Left cardiac atrium (tissue), 4 donors: Measurements from ENCODE around the gene GKN2. TPM values are rescaled to one million over a fixed set of nuclear protein-coding genes. Genes with fewer than 3 reads are reported as not detected.
"Not testable (repeated sequence)": the region's sequence is repeated elsewhere in the genome, so short reads cannot be mapped to it uniquely, and the experiment has no call there.

Experiments used
- ATAC-seq, 2 donors: fragments of 200-7000 bp; cut with Tn5 transposase; one replicate each; pipeline ENCODE4 v1.9.1; 2020; ENCODE audit warnings: mild to moderate bottlenecking in 2 of 2, moderate library complexity in 2 of 2
- DNase-seq: peaks from one replicate; pipeline ENCODE4 v3.0.0-alpha.2; 2020
- intact Hi-C, 2 donors: fragments of 100-400 bp; cut with DNase I; formaldehyde crosslinking; loops; one replicate each; pipeline versions ENCODE4 v1.14.1 to v1.15.1; 2022 to 2023
- total RNA-seq, 2 donors: library from RNA; stranded (reverse); fragmentation: NEBNext Ultra II Directional; extraction: Animal tissue kit (Norgen Biotek cat#: 25700); gene quantifications; one replicate each; pipeline ENCODE4 v1.2.1, GENCODE V29; 2021
- donor health status: DM: no; HTN: yes; CAD: no.
- donor health status: DM: no; HTN: yes; CAD: no; lungs with severe emphysema.
- donor health status: DM: yes; HTN: yes; CAD: no.
- donor health status: Dilated cardiomyopathy.

GKN2 gene
- total RNA-seq, 2 donors from 2014 or later, result not detected

DNA sequence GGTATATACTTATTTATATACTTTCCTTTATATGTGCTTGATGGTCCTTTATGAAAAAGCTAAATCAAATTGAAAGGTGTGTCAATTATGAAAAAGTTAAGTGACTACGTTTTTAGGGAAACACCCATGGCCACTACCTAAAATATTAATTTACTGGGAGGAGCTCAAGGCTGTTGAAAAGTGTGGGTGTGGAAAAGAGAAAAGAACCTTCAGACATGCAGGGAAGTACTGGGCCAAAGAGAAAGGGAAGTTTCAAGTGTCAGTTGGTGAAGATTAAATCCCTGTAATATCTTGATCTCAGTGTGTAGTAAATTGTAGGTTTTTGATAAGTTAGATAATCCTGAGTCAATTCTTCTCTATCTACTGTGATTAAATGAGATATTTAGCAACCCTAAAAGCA, 15.5 kb upstream of the GKN2 start:
- ATAC-seq (no peak), DNase-seq (no peak)
- intact Hi-C loops, result no loop called here

DNA sequence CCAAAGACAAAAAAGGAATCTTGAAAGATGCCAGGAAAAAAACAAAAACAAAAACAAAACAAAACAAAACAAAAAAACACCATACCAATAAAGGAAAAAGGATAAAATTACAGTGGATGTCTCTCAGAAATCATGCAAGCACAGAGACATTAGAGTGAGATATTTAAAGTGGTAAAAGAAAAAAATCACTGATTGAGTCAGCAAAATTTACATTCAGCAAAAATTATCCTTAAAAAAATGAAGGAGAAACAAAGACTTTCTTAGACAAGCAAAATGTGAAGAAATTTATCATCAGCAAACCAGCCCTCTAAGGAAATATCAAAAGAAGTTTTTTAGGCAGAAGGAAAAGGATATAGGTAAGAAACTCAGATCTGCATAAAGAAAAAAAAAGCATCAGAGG, 11.6 kb upstream of the GKN2 start:
- DNase-seq (no peak), ATAC-seq (no peak)
- intact Hi-C loops, result no loop called here

DNA sequence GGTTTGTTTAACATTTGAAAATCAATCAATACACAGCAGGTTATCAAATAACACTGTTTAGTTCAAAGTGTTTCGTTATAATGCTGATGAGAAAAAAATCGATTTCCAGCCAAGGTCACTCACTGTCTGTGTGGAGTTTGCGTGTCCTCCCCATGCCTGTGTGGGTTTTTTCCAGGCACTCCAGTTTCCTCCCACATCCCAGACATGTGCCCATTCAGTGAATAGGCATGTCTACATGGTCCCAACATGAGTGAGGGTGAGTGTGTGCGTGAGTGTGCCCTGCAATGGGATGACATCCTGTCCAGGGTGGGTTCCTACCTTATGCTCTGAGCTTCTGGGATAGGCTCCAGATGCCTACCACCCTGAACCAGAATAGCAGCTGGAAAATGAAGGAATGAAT, 8.7 kb upstream of the GKN2 start:
- ATAC-seq (no peak), DNase-seq (no peak)
- intact Hi-C loops, result no loop called here

DNA sequence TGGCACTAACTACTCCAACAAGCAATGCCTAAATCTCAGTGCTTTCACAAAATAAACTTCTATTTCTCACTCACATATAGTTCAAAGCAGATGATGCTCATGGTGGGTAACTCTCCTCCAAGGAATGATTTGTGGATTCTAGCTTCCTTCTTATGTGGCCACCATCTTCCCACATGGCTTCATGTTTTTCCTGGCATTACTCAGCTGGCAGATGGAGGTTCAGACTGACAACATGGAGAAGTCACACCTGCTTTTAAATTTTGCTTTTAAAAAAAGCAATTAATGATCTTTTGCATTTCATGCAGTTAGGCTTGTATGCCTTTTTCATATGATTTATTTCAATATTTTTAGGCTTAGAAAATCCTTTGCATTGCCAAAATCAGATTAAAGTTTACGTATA, 6.3 kb upstream of the GKN2 start:
- intact Hi-C loops, result no loop called here
- DNase-seq (no peak), ATAC-seq (no peak)

DNA sequence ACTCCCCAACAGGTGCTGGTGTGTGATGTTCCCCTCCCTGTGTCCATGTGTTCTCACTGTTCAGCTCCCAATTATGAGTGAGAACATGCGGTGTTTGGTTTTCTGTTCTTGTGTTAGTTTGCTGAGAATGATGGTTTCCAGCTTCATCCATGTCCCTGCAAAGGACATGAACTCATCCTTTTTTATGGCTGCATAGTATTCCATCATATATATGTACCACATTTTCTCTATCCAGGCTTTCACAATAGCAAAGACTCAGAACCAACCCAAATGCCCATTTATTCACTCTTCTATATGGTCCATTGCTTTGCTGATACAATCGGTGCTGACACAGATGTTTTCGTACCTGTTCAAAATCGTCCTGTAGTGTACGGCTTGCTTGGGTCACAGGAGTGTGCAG, 2.7 kb upstream of the GKN2 start:
- intact Hi-C loops, ATAC-seq, DNase-seq: not testable (repeated sequence)

DNA sequence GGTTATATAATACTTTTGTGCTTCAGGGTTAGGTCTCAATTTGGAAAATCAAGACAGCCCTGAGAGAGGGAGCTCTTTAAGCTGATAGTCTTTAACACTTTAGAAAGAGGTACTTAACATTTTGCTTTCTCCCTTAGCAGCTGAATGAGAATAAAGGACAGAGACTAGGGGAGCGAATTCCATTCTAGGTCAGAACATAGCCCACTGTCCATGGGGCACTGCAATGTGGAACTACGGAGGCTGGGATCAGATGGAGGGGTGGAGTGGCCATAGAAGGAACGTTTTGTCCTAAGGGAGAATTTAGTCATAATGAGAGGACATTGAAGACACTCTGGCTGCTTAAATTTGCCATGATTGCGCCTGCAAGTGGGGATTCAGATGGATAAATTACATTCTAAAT, 794 bp downstream of the GKN2 start:
- ATAC-seq, result no peak
- no peak for DNase-seq
- intact Hi-C loops, result no loop called here

DNA sequence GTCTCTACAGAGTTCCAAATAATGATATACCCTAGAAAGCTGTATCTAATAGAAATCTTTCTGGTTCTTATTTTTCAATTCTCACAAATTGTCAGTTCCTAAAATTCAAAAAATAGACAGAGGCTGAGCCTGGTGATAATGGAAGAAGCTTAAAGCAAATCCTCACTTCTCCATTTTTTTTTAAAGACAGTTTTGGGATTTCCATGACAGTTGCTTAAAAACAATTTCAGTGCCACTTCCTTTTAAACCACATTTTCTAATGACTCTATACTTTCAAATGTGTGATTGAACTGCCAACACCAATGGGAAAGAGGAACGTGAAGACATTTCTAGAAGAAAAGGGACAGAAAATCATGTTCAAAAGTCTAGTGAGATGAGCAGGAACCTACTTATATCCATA, 4.0 kb downstream of the GKN2 start:
- no peak for DNase-seq
- ATAC-seq, result no peak
- intact Hi-C loops, result no loop called here

DNA sequence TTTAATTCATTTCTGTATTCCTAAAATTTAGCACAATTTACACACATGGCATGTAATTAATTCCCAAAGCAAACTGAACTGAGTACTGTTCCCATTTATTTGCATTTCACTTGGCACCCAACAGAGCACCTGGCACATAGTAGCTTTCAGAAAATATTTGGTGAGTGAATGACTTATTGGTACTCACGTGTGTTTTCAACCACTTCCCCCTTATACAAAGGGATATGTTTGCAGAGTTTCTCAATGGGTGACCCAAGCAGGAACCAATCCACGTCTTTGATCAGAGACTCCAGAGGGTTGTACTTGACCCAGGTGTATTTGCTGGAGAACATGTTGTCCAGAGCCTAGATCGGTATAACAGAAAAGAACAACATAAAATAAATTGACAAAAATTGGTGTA, 6.6 kb downstream of the GKN2 start:
- intact Hi-C loops, result no loop called here

DNA sequence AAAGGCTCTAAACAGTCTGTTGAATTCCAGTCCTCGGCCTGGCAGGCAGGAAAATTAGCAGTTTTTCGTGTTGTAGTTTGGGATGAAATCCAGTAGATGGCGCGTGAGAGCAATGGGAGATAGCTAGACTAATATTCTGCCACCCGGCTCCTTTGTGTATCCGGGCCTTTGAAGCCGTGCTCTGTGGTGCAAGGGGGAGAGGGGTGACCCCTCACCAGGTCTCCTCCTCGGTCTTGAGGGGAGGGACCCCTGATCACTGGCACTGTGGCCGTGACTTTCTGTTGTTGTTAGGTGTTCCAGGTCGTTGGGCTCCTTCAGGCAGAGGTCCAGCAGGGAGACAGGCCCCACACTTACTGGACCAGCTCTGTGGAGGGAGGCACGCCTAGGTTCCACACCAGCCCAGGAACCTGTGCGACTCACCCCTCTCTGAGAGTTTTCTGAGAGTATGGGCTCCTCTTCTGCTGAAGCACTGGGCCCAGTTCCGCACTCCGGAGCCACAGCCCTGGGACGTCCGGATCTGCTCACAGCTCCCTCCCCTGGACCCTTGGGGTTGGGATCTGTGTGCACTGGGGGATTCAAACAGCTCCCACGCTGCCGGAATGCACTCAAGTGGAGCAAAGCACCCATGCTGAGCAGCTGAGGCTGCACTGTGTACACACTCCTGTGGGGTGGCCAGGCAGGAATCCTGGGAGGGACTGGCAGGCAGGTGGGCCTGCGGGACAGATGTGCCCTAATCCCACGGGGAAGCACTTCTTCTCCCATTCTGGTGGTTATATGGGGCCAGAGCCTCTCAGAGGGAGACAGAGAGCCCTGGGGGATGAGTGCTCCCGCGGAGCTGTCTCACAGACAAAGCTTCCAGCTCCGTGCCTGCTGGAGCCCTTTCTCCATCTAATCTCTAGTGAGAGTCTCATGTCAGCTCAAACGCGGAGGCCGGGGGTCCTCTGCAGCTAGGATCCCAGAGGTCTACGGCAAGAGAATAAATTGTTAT, 8.8 kb downstream of the GKN2 start:
- peak; percentile 26 for DNase-seq
- peak; percentile 80 to 86 for ATAC-seq
- intact Hi-C loops, result loop anchor here in 1 of 2 donors (5.0 kb wide), 1 partner anchor 363 kb away; no protein-coding TSS in a partner anchor

More for the DNA sequence above, 6.6 kb downstream of the GKN2 start:
- DNase-seq (no peak), ATAC-seq (no peak)

DNA sequence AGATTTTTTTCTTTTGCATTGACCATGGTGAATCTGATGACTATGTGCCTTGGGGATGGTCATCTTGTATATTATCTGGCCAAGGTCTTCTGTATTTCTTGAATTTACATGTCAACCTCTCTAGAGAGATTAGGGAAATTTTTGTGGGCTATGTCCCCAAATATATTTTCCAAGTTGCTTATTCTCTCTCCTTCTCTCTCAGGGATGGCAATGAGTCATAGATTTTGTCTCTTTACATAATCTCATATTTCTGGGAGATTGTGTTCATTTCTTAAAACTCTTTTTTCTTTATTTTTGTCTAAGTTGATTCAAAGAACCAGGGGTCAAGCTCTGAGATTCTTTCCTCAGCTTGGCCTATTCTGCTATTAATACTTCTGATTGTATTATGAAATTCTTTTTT, 9.9 kb downstream of the GKN2 start:
- DNase-seq (no peak), ATAC-seq (no peak)
- intact Hi-C loops, result loop anchor here in 1 of 2 donors (5.0 kb wide), 1 partner anchor 364 kb away; no protein-coding TSS in a partner anchor

DNA sequence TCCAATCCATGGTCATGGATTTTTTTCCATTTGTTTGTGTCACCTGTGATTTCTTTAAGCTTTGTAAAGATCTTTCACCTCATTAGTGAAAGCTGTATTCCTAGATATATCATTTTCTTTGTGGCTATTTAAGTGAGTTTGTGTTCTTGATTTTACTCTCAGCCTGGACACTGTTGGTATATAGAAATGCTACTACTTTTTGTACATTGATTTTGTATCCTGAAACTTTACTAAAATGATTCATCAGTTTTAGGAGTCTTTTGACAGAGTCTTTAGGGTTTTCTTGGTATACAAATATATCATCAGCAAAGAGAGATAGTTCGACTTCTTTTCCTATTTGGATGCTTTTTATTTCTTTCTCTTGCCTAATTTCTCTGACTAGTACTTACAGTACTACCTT, 12.3 kb downstream of the GKN2 start:
- no peak for ATAC-seq
- intact Hi-C loops, result loop anchor here in 1 of 2 donors (5.0 kb wide), 1 partner anchor 367 kb away; no protein-coding TSS in a partner anchor

DNA sequence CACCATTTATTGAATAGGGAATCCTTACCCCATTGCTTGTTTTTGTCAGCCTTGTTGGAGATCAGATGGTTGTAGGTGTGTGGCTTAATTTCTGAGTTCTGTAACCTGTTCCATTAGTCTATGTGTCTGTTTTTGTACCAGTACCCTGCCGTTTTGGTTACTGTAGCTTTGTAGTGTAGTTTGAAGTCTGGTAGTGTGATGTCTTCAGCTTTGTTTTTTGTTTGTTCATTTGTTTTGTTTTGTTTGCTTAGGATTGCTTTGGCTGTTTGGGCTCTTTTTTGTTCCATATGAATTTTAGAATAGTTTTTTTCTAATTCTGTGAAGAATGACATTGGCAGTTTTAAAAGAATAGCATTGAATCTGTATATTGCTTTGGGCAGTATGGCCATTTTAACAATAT, 12.7 kb downstream of the GKN2 start:
- DNase-seq (no peak), ATAC-seq (no peak)
- intact Hi-C loops, result loop anchor here in 1 of 2 donors (5.0 kb wide), 1 partner anchor 367 kb away; no protein-coding TSS in a partner anchor

More for the DNA sequence above, 12.3 kb downstream of the GKN2 start:
- no peak for DNase-seq

DNA sequence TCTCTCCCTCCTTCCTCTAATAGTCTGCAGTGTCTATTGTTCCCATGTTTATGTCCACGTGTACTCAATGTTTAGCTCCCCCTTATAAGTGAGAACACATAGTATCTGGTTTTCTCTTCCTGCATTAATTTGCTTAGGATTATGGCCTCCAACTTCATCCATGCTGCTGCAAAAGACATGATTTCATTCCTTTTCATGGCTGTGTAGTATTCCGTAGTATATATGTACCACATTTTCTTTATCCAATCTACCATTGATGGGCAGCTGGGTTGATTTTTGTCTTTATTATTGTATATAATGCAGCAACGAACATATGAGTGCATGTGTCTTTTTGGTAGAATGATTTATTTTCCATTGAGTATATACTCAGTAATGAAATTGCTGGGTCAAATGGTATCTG, 13.8 kb downstream of the GKN2 start:
- DNase-seq (no peak), ATAC-seq (no peak)
- intact Hi-C loops, result no loop called here

DNA sequence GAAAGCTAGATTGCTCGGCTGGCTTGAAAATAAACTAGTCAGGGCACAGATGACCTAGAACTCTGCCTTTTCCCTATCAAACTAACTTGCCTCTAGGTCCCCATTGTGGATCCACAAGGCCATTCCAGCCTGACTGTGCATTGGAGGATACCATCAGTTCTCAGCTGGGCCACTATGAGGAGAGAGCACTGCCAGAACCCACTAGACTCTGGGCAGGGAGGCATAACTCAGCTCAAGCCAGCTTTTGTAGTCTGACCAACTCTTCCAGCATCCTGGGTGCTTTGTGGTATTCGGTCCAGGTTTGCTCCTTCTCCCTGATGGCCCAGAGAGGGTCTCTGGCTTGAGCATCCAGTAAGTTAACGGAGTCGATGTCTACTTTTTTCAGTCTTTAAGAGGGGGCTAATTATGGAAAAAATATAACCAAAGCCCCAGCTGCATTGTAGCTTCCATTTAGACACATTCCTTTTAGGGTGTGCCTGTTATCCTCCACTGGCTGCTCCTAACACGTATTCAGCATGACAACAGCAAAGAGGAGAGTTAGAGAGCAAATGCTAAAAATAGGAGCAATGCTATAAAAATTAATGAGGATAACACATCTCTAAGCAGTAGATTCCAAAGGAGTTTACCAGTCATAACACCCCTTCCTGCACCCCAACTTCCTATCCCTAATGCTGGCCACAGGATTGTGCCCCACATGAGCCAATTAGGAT, 15.2 kb downstream of the GKN2 start:
- no peak for DNase-seq
- intact Hi-C loops, result no loop called here

DNA sequence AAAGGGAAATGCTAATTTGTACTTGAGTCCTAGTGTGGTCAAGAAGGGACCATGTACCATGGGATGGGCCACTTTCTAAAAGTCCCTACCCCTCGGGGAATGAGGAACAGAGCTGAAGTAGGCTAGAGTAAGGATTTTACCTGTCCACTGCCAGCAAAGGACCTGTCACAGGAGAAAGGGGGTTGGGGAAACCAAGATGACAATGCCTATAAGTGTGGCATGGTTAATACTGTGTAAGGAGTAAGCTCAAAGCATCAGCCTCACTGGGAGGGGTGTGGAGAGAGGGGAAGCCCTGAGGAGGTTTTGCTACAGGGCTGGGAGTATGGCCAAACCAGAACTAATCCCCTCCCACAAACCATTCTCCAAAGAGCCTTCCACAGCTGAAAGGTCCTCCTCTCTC, 15.8 kb downstream of the GKN2 start:
- no peak for DNase-seq
- ATAC-seq, result peak in 1 of 2 donors; percentile 43
- intact Hi-C loops, result no loop called here

More for the DNA sequence above, 15.2 kb downstream of the GKN2 start:
- no peak for ATAC-seq

DNA sequence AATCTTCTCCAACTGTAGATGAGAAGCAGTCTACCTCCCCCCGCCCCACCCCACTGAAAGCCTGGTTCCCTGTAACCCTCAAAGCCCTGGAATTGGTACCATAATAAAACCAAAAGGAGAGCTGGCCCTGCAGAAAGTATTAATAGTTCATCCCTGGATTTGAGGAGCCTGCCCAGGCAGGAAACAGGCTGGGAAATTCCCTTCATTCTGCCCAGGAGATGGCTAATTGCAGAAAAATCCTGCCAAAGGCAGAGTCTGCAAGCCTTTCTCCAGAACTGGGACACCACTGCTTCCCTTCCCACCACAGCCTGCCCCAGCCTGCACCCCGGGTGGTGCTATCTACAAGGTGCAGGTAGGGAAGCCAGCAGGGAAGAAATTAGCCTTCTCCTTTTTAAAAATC, 16.3 kb downstream of the GKN2 start:
- ATAC-seq, result peak in 1 of 2 donors; percentile 44
- intact Hi-C loops, result no loop called here
- DNase-seq, result no peak

DNA sequence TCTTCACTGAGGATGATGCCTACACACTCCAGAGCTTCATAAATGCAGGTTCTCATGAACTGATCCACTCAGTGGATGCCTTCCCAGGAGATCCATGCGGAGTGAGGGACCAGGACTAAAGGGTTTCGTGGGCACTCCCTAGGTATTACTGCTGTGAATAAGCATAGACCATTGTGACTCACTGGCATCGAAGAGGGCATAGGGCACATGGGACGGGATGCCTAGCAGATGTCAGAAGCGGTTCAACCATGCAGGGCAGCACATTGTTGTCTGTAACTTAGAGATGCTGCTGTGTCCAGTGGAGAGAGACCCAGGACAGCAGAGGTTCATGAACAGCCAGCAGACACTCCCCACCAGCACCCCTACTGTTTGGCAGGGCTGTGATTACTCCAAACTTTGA, 17.2 kb downstream of the GKN2 start:
- intact Hi-C loops, result no loop called here
- no peak for DNase-seq
- no peak for ATAC-seq

DNA sequence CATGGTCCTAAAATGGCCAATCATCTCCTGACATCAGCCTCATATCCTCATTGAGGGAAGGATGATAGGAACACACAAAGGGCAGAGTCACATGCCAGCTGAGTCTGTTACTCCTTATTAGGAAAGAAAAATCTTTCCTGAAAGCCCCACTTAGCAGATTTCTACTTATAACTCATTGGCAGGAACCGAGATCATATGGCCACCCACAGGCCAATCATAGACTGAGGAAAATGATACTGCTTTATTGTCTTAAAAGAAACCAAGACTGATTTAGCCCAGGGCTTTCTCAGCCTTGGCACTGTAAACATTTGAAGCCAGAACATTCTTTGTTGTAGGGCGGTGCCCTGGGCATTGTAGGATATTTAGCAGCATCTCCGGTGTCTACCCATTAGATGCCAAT, 18.7 kb downstream of the GKN2 start:
- DNase-seq (no peak), ATAC-seq (no peak)
- intact Hi-C loops, result no loop called here

DNA sequence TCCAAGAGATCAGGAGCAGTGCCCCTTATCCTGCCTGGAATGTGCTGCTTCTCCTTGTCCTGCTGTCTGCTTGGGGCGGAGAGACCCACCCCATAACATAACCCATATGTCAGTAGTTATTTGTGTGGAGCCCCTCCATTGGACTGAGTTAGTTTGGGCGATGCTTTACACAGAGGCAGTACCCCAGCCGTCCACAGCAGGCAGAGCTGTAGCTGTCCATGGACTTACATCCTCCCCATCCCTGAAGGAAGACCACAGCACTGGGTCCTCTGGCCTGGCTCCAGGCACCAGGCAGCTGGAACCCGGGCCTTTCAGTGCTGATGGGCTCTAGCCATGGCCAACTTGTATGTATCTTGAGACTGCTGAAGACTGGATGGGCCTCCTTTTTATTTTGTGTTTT, 20.3 kb downstream of the GKN2 start:
- DNase-seq (no peak), ATAC-seq (no peak)
- intact Hi-C loops, result no loop called here

DNA sequence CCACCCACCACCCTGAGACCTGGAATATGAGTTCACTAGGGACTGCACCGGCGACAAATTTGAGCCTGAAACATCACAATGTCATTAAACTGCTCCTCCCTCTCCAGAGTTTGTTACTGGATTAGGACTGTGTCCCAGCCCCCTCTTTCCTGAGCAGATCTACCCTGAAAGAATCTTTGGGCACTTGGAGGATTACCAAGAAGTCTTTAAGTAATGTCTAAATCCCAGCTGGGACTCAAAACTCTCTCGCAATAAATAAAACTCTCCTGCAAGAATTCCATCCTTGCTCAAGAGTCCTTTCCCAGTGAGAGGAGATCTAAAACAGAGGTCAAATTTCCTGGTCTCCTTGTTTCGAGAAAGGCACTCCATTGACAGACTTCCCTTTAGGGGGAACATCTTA, 20.9 kb downstream of the GKN2 start:
- ATAC-seq (peak in 1 of 2 donors; percentile 80), DNase-seq (no peak)
- intact Hi-C loops, result no loop called here
